HG02798 (cell line): ENCODE data around the gene FAM149B1.

Experiments used
- ATAC-seq: cut with Tn5 transposase; IDR thresholded peaks from one replicate; pipeline ENCODE4 v1.9.1; 2021; ENCODE audit warnings: mild to moderate bottlenecking; ENCODE audit not compliant: unreplicated experiment, poor library complexity

The FAM149B1 gene

GRCh38 chr10:73262880-73263555 lies 95.1 kb downstream of the FAM149B1 start:
- no peak for ATAC-seq

- no peak for ATAC-seq
These were observed 95.9 kb downstream of the FAM149B1 start for GRCh38 chr10:73263693-73264347.

- no peak for ATAC-seq
These were observed 96.5 kb downstream of the FAM149B1 start for GRCh38 chr10:73264423-73264822.

- no peak for ATAC-seq
These were observed 113.2 kb downstream of the FAM149B1 start for GRCh38 chr10:73281097-73281496.

- no peak for ATAC-seq
These were observed 119.5 kb downstream of the FAM149B1 start for GRCh38 chr10:73287441-73287840.

- ATAC-seq: no peak
These were observed 122.0 kb downstream of the FAM149B1 start for GRCh38 chr10:73289958-73290357.

GRCh38 chr10:73293461-73293860 lies 125.5 kb downstream of the FAM149B1 start:
- ATAC-seq: no peak
